Breast epithelium (tissue), 4 donors: ENCODE results near the gene ASIC3. TPM values are rescaled to one million over a fixed set of nuclear protein-coding genes. Genes with fewer than 3 reads are reported as not detected.
A peak's percentile ranks its signal among the peaks of the same experiment; 100 is the strongest.
"Not testable (repeated sequence)": the region's sequence is repeated elsewhere in the genome, so short reads cannot be mapped to it uniquely, and the experiment has no call there.

Experiments used
- DNase-seq, 2 donors: peaks; one replicate each; pipeline ENCODE4 v3.0.0-alpha.2; 2019; ENCODE audit warnings: low spot score in 2 of 2
- H3K27ac ChIP-seq, 2 donors: fragments of 200-600 bp; sonication (generic) in 1 of 2; one replicate each; pipeline ENCODE4 v1.5.1; 2016 to 2019; ENCODE audit warnings: mild to moderate bottlenecking in 1 of 2
- H3K27me3 ChIP-seq, 2 donors: fragments of 200-600 bp; sonication (generic) in 1 of 2; one replicate each; pipeline versions ENCODE4 v1.5.1 to v1.6.0; 2017 to 2019; ENCODE audit warnings: control low read depth in 1 of 2, mild to moderate bottlenecking in 1 of 2
- H3K36me3 ChIP-seq: fragments of 200-600 bp; one replicate; pipeline ENCODE4 v1.5.1; 2019
- H3K4me1 ChIP-seq, 2 donors: fragments of 200-600 bp; sonication (generic); one replicate each; pipeline ENCODE4 v1.5.1; 2016 to 2019; ENCODE audit warnings: control low read depth in 1 of 2
- H3K4me3 ChIP-seq, 3 donors: fragments of 200-600 bp; sonication (generic); 1 replicate in 2 of 3; 2 replicates in 1 of 3; pipeline ENCODE4 v1.5.1; 2016 to 2019; ENCODE audit warnings: mild to moderate bottlenecking in 3 of 3, moderate library complexity in 2 of 3
- H3K9me3 ChIP-seq, 2 donors: fragments of 200-600 bp; sonication (generic) in 1 of 2; one replicate each; pipeline ENCODE4 v1.5.1; 2016 to 2019; ENCODE audit warnings: control low read depth in 1 of 2
- POLR2A ChIP-seq: fragments of 450-650 bp; IDR thresholded peaks from one replicate; pipeline ENCODE4 v1.6.1; 2016; ENCODE audit warnings: antibody characterized with exemption, mild to moderate bottlenecking, moderate library complexity
- POLR2AphosphoS5 ChIP-seq, 3 donors: sonication (generic); formaldehyde crosslinking; IDR thresholded peaks; one replicate each; pipeline ENCODE4 v1.6.1; 2017; ENCODE audit warnings: antibody characterized with exemption in 3 of 3
- intact Hi-C: fragments of 100-400 bp; cut with DNase I; formaldehyde crosslinking; loops from one replicate; pipeline ENCODE4 v1.15.1; 2023; ENCODE audit warnings: low total_unique reads
- total RNA-seq, 3 donors: library from RNA; depleted of rRNA; stranded (reverse); fragments of >200 nt; gene quantifications; one replicate each; pipeline ENCODE4 v1.1.0, GENCODE V29; 2016
- TF ChIP-seq, protein P1 (sequence below), 3 donors: fragments of 450-650 bp; IDR thresholded peaks; one replicate each; pipeline ENCODE4 v1.5.1; 2016 to 2017; ENCODE audit warnings: antibody characterized with exemption in 3 of 3, mild to moderate bottlenecking in 3 of 3, moderate library complexity in 3 of 3

The ASIC3 gene
- total RNA-seq, 3 donors from 2014 or later, result 1.3 to 3.3 (median 2.3) TPM

DNA sequence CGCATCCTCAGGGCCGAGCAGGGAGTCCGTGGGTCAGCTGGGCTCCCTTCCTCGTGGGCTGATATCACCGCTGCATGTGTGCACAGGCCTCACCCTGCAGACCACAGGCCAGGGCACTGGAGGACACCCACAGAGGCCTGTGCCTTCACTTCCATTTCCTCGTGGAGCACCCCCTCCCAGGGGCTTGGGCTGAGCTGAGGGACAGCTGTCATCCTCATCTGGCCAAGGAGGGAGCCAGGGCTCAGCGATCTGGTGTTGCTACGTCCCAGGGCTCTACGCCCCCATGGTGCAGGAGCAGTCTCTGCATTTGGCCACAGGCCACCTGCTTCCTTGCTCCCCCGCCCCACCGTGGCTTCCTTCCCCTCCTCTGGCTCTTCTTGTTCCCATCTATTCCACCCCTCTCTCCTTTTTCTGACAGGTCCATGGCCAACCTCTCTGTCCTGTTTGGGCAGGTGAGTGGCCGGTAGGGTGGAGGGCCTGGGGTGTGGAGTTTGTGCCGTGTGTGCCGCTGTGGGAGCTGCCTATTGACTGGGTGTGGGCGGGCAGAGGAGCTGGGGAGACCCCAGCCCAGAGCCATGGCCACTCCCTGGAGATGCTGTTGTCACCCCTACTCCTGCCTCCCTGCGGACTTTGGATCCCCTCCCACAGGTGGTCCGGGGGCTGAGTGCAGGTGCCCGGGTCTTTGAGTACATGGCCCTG lies 8.3 kb upstream of the ASIC3 start:
- intact Hi-C loops, result no loop called here
- Histone ChIP-seq H3K9me3 (no peaks in the 10 kb centered on the region), H3K27ac (peak overlapping the region in 1 of 2 donors; percentile 14), H3K4me3 (no peak overlapping the region), H3K27me3 (no peaks in the 10 kb centered on the region), H3K36me3 (peaks cover 7% of the 10 kb centered on the region), H3K4me1 (no peaks in the 10 kb centered on the region)
- DNase-seq, result no peak
- TF ChIP-seq, protein P1, sequence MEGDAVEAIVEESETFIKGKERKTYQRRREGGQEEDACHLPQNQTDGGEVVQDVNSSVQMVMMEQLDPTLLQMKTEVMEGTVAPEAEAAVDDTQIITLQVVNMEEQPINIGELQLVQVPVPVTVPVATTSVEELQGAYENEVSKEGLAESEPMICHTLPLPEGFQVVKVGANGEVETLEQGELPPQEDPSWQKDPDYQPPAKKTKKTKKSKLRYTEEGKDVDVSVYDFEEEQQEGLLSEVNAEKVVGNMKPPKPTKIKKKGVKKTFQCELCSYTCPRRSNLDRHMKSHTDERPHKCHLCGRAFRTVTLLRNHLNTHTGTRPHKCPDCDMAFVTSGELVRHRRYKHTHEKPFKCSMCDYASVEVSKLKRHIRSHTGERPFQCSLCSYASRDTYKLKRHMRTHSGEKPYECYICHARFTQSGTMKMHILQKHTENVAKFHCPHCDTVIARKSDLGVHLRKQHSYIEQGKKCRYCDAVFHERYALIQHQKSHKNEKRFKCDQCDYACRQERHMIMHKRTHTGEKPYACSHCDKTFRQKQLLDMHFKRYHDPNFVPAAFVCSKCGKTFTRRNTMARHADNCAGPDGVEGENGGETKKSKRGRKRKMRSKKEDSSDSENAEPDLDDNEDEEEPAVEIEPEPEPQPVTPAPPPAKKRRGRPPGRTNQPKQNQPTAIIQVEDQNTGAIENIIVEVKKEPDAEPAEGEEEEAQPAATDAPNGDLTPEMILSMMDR (IDR thresholded peaks at IDR 0.05), result no peak
- TF ChIP-seq POLR2A (no peak), POLR2AphosphoS5 (IDR thresholded peaks at IDR 0.05) (no peak)

DNA sequence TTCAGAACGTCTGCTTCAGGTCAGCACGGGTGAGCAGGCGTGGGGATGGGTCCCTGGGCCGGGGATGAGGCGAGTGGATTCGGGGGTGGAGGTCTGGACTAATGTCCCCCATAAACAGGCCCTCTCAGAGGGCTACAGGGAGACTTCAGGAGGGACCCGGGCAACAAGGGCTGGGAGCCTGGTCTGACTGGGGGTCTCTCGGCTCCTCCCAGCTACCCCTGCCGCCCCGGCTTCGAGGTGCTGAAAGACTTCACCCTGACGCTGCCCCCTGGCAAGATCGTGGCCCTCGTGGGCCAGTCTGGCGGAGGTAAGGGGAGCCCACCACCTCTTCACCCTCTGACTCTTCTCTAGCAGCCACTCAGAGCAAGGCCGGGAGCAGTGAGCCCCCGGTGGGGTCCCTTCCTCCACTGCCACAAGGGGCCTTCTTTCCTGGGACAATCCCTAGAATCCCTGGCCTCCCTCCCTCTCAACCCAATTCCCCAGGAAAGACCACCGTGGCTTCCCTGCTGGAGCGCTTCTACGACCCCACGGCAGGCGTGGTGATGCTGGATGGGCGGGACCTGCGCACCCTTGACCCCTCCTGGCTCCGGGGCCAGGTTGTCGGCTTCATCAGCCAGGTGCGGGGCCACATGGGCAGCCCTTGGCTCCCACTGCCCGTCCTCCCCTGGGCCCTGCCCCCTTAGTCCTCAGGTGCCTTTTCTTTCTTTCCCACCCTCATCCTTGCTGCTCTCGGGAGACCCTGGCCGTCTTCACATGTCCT lies 7.5 kb upstream of the ASIC3 start:
- Histone ChIP-seq H3K4me1 (no peaks in the 10 kb centered on the region), H3K4me3 (no peak overlapping the region), H3K36me3 (peaks cover 7% of the 10 kb centered on the region), H3K9me3 (no peaks in the 10 kb centered on the region), H3K27ac (no peak overlapping the region), H3K27me3 (no peaks in the 10 kb centered on the region)
- TF ChIP-seq POLR2A (no peak), POLR2AphosphoS5 (IDR thresholded peaks at IDR 0.05) (no peak)
- TF ChIP-seq, protein P1 (IDR thresholded peaks at IDR 0.05), result no peak
- no peak for DNase-seq
- intact Hi-C loops, result no loop called here

- H3K4me1 ChIP-seq, H3K27ac ChIP-seq, intact Hi-C loops, H3K27me3 ChIP-seq, DNase-seq, H3K4me3 ChIP-seq, H3K36me3 ChIP-seq, H3K9me3 ChIP-seq: not testable (repeated sequence)
Observed at GRCh38 chr7:151043449-151043848, 4.9 kb upstream of the ASIC3 start.

DNA sequence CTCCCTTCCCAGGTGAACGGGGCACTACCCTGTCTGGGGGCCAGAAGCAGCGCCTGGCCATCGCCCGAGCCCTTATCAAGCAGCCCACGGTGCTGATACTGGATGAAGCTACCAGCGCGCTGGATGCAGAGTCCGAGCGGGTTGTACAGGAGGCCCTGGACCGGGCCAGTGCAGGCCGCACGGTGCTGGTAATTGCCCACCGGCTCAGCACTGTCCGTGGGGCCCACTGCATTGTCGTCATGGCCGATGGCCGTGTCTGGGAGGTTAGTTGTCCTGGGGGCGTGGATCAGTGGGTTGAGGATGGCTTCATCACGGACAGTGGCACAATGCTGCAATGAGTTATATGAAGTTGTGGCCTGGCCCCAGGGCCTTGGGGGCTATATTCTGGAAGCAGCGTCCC lies 4.4 kb upstream of the ASIC3 start:
- DNase-seq, result no peak
- H3K27ac ChIP-seq, result no peak overlapping the region
- H3K4me1 ChIP-seq, result peaks cover 0 to 6% of the 10 kb centered on the region in 2 donors
- H3K4me3 ChIP-seq, result no peak overlapping the region
- H3K27me3 ChIP-seq, result no peaks in the 10 kb centered on the region
- intact Hi-C loops, result no loop called here
- TF ChIP-seq, protein P1 (IDR thresholded peaks at IDR 0.05), result no peak
- TF ChIP-seq POLR2AphosphoS5 (IDR thresholded peaks at IDR 0.05), result no peak
- no peak for TF ChIP-seq POLR2A
- no peaks in the 10 kb centered on the region for H3K9me3 ChIP-seq
- no peaks in the 10 kb centered on the region for H3K36me3 ChIP-seq

DNA sequence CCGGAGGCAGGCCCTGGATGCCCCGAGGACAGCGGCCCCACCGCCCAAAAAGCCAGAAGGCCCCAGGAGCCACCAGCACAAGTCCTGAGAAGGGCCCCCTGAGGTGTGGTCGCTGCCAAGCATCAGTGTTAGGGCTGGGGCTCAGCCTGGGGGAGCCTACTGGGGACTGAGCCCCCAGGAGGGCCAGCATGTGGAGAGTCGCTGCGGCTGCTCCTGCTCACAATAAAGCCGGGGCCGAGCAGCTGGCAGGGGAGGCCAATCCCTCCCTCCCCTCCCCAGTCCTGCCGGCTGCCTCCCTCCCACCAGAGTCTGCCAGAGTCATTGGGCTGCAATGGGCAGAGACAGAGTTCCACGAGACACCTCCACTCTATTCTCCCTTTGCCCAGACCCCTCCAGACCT lies 3.1 kb upstream of the ASIC3 start:
- no peak for DNase-seq
- peaks cover 0 to 6% of the 10 kb centered on the region in 2 donors for H3K4me1 ChIP-seq
- no peaks in the 10 kb centered on the region for H3K9me3 ChIP-seq
- H3K4me3 ChIP-seq, result no peak overlapping the region
- H3K36me3 ChIP-seq, result no peaks in the 10 kb centered on the region
- intact Hi-C loops, result loop anchor here (1.0 kb wide), 1 partner anchor 50 kb away; no protein-coding TSS in a partner anchor
- H3K27me3 ChIP-seq, result no peaks in the 10 kb centered on the region
- H3K27ac ChIP-seq, result no peak overlapping the region
- TF ChIP-seq POLR2AphosphoS5 (IDR thresholded peaks at IDR 0.05) (no peak), POLR2A (no peak)
- TF ChIP-seq, protein P1 (IDR thresholded peaks at IDR 0.05), result no peak
